Epidermal melanocyte (primary cell): Measurements from ENCODE around the gene LRG1.

Source experiments
- DNase-seq: peaks from one replicate; pipeline ENCODE4 v3.0.0; 2011; ENCODE audit warnings: low spot score; ENCODE audit not compliant: insufficient read length

LRG1 gene

GRCh38 chr19:4511300-4512054 is 28.4 kb downstream of the LRG1 start:
- no peak for DNase-seq

DNA sequence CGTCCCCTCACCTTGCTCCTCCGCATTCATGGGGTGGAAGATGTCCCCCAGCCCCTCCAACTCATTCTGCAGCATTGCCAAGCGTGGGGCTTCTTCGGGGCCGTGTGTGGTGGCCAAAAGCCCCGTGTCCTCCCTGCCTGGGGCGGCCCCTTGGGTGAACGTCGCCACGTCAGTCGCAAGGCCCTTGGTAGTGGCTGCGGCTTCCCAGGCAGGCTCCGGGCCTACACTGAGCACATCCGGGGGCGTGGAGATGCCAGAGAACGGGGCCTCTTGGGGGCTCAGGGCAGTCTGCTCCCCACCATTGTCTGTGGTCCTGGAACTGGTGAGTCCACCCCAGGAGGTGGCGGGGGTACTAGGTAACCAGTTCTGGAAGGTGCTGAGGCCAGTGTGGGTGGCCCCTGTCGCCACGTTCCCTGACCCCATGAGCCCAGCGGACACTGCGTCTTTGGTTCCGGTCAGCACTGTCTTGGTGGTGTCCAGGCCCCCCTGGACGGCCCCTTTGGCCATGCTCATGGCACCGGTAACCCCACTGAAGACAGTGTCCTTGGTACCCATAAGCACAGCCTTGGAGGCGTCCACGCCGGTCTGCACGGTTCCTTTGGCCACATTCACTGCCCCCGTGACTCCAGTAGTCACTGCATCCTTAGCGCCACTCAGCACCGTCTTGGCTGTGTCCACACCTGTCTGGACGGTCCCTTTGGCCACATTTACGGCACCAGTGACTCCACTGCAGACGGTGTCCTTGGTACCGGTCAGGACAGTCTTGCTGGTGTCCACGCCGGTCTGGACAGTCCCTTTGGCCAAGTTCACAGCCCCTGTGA is 29.2 kb downstream of the LRG1 start:
- DNase-seq, result no peak

GRCh38 chr19:4508698-4509097 is 31.1 kb downstream of the LRG1 start:
- no peak for DNase-seq

DNA sequence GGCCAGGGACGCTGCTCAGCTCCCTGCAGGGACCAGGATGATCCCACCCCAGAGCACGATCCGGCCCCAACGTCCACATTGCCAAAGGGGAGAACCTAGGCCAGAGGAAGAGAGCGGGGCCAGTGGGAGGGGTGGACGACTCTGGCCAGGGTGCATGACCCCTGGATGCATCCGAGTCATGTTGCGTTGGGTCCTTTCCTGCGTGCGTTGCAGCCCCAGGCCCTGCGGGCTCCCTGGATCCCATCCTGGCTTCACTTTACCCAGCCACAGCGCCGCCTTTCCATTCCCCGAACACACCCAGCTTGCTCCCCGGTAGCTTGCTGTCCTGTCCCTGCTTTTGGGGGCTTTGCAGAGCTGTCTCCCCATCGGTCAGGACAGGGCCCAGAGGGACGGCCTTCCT is 32.0 kb downstream of the LRG1 start:
- DNase-seq, result no peak

DNA sequence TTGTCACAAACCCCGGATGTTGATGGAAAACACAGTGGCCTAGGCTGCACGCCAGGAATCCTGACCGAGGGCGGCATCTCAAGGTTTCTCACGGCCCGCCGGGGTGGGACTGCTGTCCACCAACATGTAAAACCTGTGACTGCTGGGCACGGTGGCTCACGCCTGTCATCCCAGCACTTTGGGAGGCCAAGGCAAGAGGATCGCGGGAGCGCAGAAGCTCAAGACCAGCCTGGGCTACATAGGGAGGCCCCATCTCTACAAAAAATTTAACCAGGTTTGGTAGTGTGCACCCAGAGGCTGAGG is 32.7 kb downstream of the LRG1 start:
- no peak for DNase-seq

GRCh38 chr19:4506449-4507149 is 33.2 kb downstream of the LRG1 start:
- no peak for DNase-seq

GRCh38 chr19:4505570-4506448 is 34.0 kb downstream of the LRG1 start:
- DNase-seq, result no peak

DNA sequence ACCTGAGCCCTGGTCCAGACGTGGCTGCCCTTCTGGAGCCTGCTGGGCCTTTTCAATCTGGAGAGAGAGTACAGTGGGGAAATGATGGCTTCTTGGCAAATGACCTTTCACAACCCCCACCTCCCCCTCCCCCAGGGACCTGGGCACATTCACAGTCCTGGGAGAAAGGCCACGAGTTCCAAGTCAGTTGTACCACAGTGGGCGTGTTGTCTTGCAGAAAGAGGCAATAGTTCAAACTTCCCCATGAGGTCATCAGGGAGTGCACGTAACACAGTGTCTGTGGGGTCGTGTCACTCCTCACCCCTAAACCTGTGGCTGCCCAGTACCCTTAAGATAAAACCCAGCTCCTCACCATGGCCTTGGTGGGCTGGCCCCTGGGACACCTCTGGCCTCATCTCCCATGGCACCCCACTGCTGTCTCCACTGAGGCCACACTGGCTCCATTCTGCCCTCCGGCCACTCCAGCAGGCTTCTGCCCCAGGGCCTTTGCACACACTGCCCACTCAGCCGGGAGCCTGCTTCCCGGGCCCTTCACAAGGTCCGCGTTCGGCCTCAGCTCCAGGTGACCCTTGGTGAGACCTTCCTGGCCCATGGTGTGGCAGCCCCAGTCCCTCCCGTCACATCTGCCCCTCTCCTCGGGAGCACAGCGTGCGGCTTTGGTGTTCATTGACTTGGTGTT is 34.8 kb downstream of the LRG1 start:
- no peak for DNase-seq

- no peak for DNase-seq
Observed at GRCh38 chr19:4504297-4504701, 35.5 kb downstream of the LRG1 start.

DNA sequence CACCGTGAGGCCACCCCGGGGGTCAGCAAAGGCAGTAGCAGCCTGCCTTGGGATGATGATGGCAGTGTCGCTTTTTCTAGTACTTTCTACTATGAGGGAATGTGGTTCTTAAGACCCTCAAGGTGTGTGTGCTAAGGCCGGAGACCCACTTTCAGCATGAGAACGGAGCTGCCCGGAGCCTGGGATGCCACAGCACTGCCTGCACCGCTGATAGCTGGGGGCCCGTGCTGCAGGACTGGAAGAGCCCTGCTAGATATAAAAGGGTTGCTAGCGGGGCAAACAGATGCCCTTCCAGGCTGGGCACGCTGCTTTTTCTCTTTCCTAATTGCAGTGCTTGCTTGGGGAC is 36.0 kb downstream of the LRG1 start:
- DNase-seq, result no peak

DNA sequence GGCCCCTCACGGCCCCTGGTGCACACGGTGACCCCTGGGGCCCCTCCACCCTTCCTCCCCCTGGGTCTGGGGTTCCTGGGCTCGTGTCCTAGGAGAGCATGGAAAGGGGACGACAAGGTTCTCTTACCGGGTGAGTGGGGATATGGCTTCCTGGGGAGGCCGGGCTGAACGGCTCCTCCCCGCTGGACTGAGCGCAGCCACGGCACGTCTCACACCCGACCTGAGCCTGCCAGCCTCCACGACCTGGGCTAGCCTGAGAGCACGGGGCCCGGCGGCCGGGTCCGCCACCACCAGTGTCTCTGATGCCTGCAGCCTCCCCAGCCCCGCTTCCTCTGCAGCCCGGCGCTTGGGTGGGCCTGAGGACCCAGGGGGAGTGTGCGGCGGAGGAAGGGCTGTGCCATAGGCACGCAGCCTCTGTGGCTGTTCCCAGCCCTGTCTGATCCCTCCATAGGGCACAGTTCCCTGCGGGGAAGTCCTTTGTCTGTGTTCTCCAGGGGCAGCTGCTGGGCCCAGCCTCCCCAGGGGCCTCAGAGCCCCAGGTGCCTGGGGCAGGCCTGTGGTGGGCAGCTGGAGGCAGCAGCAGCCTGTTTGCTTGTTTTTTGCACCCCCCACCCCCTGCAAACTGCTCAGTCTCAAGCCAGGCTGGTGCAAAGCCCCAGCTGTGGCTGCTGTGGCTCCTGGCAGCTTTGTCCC is 36.6 kb downstream of the LRG1 start:
- DNase-seq, result no peak

DNA sequence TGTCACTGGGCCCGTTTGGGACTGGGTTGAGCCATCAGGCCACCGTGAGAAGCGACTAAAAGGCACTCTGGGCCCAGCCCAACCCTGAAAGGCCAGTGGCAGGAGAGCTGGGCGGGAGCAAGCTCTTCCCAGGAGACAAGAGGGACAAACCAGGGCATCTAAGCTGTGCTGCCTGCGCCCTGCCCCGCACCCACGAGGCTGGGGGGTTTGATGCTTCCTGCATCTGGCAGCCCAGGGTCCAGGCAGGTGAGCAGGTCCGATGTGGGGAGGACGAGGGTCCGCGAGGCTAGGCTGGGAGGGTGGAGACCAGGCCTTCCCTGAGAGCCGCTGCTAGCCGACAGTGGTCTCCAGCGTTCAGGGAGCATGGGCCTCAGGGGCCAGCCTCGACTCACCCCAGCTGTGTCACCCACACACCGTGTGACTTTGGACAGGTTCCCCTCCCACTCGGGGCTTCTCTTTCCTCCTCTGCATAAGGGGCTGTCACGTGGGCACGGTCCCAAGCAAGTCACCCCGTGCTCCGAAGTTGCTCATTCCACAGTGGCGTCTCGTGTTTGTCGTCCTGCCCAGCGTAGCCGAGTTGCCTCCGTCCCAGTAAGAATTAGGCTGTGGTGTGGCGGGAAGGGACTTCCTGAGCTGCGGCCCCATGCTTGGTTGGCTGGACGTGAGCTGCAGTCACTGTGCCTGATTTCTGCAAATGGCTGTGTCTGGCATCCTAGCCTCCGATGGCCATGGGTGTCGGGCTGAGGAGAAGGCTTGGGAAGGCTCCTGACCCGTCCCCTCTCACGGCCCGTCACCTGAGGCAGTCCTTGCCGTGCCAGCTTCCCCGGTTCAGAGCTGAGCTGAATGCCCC is 37.3 kb downstream of the LRG1 start:
- no peak for DNase-seq

DNA sequence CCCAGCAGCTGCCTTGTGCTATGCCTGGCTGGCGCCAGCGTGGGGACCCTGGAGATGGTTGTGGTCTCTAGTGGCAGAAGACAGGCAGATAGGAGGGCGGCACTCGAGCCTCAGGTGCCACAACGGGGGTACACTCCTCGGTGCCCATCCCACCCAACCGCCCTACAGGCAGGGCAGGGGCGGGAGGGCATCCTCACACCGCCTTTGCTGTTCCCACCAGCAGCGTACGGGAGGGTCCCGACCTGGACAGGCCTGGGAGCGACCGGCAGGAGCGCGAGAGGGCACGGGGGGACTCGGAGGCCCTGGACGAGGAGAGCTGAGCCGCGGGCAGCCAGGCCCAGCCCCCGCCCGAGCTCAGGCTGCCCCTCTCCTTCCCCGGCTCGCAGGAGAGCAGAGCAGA is 38.1 kb downstream of the LRG1 start:
- no peak for DNase-seq

- no peak for DNase-seq
Observed at GRCh38 chr19:4500841-4501591, 38.8 kb downstream of the LRG1 start.

DNA sequence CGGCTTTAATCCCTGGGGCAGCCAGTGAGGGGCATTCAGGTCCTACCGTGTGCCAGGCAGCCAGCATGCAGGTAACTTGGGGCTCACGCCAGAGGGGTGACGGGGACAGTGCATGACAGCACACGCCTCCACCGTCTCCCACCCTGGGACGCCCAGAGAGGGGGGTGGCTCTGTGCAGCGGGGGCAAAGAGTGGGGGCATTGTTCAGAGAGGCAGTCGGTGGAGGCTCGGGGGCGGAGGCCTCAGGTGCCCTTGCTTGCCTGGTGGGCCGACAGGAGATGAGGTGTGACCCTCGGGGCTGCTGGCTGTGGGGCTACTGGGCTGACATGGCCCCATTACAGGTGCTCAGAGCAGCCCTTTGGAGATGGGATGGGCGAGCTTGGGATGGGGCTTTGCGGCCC is 40.0 kb downstream of the LRG1 start:
- DNase-seq, result no peak

- DNase-seq, result no peak
Observed at GRCh38 chr19:4499318-4499717, 40.5 kb downstream of the LRG1 start.

GRCh38 chr19:4498694-4499093 is 41.1 kb downstream of the LRG1 start:
- DNase-seq, result no peak

GRCh38 chr19:4497770-4498389 is 42.0 kb downstream of the LRG1 start:
- no peak for DNase-seq
